AG08395 (cell line): Measurements from ENCODE around the gene RRP8.

Experiments used
- DNase-seq: peaks from one replicate; pipeline ENCODE4 v3.0.0; 2012; ENCODE audit warnings: mixed read lengths, low spot score

Gene RRP8

DNA sequence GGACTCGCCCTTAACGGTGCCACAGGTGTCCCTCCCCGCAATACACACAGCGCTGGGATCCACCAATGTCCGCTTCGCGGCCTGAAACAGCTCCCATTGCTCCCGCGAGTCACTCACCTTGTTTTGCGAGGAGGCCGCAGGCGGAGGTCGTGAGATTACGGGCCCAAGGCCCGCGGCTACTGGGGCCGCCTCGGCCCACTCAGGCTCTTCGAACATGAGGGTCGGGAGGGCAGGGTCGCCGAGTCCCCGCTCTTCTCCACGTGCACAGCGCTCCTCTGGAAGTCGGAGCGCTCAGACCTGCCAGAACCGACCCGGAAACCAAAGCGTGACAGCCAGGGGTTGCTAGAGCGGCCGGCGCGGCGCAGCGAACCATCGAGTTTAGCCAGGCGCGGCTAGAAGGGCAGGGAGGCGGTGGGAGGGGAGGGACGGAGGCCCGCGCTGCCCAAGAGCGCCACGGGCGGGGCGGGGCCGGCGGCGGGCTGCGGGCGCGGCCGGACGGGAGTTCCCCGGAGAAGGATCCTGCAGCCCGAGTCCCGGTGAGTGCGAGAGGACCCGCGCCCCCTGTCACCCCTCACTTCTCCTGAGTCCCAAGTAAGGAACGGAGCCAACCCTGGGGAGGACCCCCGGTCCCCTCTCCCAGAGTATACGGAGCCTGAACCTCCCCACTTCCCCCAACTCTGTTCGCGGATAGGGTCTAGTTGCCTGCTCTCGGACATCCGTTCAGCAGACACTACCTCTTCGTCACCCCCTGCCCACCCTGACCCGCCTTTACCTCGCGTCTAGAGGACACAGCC is at the start of gene RRP8, which contains the start of gene ILK:
RRP8 (minus strand) TSS at position 330 of the 794 bp plus-strand sequence; CDS start at position 216, 114 bp downstream.
ILK (plus strand) TSS at position 488 of the 794 bp plus-strand sequence. CDS start 498 bp downstream, outside the sequence.
- DNase-seq, result peak; percentile 94

DNA sequence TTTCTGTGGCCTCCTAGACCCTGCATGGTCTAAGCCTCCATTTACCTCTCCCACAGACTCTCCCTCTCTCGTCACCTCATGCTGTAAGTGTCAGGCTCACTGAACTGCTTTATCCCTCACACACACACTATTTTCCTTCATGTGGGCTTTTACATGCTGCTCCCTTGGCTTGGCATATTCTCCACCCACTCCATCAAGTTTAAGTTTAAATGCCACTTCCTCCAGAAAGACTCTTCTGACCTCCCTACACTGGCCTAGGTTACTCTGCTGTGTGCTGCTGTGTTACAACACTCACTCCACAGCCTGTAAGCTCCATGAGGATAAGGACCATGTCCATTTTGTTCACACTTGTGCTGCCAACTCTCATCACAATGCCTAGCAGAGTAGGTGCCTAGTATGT is 49.7 kb upstream of the RRP8 start:
- DNase-seq, result no peak

- no peak for DNase-seq
These were observed 48.8 kb upstream of the RRP8 start for GRCh38 chr11:6652182-6652581.

DNA sequence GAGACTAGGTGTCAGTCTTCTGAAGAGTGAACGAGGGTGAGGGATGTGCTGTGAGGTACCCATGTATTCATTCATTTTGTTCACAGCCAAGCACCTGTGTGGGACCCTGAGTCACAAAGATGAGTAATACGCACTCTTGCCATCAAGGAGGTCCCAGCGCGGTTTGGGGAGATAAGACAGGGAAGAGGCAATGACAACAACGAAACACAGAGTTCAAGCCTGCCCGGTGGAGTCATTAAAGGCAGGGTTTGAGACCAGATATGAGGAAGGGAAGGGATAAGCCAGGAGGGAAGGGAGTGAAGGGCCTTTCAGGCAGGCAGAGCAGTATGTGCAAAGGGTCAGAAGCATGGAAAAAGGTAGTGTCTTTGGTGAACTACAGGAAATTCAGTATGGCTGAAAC is 47.6 kb upstream of the RRP8 start:
- no peak for DNase-seq

DNA sequence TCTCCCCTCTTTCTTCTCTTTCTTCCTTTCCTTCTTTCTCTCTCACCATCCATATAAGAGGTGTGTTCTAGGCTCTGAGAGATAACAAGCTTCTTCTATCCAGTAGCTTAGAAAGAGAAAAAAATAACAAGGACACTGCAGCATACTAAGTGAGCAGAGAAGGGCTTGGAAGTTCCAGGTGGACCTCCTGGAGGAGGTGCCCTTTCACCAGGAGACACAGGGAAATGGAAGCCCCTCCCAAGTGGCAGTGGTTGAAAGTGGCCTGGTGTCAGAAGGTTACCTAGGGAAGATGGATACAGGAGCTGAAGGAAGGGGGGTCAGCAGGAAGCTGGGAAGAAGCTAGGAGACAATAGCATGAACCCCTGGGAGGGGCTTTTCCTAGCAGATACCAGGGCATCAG is 46.7 kb upstream of the RRP8 start:
- DNase-seq, result no peak

- DNase-seq, result no peak
These were observed 45.1 kb upstream of the RRP8 start for GRCh38 chr11:6648501-6648900.

DNA sequence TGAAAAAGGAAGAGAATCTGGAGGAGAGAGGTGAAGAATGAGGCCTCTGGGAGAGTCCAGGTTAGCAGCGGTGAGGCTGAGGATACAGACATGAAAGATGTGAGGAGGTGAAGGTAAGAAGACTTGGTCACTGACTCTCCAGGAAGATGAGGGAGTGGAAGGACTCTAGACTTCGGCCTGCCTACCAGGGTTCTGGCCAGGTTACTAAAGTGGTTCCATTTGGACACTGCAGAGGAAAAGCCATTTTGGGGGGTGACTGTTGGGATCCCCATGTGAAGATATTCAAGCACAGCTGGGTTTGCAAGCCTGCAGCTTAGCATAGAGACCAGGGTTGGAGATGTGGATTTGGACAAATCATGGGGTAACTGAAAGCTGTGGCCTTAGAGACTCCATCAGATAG is 44.4 kb upstream of the RRP8 start:
- no peak for DNase-seq

GRCh38 chr11:6646918-6647679 is 43.7 kb upstream of the RRP8 start:
- DNase-seq, result peak; percentile 58

DNA sequence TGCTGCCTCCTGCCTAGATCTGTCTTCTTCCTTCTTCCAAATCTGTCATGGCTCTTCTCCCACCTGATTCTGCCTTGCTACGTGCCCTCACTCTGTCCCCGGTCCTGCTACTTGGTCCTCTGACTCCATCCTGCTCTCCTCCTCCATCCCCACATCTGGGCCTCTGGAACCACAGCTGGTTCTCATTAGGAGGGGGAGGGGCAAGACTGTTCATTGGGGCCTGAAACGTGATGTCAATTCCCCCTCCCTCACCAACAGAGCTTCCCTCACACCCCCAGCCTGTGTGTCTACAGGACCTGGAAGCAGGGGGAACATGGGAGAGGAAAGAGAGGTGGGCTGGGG is 43.1 kb upstream of the RRP8 start:
- DNase-seq, result peak; percentile 67

DNA sequence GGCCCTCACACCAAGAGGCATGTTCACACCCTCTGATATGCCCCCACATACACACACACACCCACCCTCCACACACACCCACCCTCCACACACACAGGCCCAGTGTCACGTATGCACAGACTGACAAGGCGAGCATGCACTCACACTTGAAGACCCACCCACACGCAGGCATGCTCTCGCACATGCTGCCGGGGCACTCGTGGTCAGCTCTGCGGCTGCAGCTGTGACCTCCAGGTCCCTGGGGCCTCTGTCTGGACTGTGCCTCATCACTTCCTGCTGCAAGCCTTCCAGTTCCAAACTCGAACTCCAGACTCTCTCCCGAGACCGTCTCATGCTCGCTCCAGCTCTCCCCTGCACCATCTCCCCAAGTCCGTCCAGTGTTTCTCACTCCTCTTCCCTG is 42.7 kb upstream of the RRP8 start:
- peak; percentile 79 for DNase-seq

DNA sequence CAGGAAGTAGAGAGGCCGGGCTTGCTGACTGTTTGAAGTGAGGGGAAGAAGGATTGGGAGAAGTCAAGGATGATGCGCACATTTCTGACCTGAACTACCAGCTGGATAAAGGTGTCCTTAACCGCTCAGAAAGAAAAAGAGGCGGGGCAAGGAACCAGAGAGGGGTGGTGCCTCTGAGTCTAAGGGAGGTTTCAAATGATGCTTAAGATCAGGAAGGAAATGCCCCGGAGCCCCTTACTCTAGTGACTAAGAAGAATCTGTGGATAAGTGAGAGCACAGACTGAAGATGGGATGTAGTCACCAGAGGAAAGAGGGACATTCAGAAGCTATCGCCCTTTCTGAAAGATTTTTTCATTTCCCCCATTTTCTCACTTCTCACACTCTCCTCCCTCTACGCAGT is 39.5 kb upstream of the RRP8 start:
- no peak for DNase-seq

GRCh38 chr11:6640985-6641701 is 37.7 kb upstream of the RRP8 start:
- no peak for DNase-seq

DNA sequence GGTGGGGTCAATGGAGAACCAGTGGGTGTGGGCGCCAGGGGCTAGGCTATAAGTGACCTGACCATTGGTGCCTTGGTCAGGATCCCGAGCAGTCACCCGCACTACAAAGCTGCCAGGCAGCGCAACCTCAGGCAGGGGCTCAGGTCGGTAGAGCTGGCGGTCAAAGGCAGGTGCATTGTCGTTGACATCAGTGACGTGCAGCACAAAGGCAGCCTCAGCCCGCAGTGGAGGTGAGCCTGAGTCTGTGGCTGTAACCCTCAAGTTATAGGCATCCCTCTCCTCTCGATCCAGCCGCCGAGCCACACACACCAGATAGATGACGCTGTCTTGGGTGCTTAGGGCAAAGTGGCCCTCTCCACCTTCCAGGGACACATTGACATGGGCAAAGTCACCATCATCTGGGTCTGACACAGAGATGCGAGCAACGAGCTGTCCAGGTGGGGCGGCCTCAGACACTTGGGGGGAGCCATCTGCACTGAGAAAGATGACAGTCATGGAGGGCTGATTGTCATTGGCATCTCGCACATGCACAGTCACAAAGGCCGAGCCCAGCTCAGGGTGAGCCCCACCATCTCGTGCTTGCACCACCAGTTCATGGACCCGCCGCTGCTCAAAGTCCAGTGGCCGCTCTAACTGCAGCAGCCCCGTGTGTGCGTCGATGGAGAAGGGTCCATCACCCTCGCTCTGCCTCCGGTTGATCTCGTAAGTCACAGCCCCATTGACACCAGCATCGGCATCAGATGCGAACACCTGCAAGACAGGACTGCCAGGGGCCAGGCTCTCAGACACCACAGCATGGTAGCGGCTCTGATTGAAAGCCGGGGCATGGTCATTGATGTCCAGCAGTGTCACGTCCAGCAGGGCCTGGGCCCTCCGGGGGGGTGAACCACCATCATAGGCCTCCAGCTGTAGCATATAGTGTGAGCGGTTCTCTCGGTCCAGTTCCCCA is 36.9 kb upstream of the RRP8 start:
- DNase-seq, result no peak

DNA sequence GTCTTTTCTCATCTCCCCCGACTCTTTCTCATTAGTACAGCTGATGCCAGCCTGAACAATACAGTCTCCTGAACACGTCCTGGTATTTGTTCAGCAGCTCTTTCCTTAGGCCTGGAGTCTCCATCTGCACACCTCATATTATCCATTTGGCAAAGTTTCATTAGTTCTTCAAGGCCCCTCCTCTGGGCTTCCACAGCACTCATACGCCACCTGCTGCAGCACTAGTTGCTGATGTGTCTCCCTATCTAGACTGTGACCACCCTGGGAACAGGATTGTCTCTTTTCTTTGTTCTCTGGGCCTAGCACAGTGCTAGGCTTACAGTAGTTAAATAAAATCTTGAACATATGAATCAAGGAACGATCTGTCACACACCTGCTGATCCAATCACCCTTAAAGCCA is 35.0 kb upstream of the RRP8 start:
- DNase-seq, result no peak

DNA sequence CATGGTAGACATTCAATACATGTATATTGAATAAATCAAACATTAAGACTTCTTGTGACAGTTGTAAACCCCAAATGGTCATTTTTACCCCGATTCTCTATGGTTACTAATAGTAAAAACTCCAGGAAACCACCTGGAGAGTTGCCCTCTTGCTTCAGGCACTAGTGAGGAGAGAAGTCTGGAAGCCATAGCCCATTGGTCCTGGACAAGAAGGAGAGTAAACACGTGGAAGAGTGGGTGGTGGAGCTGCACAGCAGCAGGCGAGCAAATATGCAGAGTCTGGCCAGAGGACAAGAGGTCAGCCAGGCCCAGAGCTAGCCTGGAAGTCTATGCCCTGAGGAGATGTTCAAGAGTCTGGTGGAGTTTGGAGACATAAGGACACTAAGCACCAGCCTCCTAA is 34.5 kb upstream of the RRP8 start:
- peak; percentile 87 for DNase-seq

DNA sequence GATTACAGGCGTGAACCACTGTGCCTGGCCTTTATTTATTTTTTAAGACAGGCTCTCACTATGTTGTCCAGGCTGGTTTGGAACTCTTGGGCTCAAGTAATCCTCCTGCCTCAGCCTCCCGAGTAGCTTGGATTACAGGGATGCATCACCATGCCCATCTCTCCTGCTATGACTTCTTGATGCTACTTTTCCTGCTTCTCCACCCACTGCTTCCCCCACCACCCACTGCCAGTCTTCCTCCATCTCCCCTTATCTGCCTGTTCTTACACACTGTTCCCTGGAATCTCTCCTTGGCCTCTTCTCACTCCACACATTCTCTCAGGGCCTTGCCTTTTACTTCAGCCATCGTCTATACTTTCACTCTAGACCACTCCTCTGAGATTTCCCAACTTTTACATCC is 33.1 kb upstream of the RRP8 start:
- no peak for DNase-seq

DNA sequence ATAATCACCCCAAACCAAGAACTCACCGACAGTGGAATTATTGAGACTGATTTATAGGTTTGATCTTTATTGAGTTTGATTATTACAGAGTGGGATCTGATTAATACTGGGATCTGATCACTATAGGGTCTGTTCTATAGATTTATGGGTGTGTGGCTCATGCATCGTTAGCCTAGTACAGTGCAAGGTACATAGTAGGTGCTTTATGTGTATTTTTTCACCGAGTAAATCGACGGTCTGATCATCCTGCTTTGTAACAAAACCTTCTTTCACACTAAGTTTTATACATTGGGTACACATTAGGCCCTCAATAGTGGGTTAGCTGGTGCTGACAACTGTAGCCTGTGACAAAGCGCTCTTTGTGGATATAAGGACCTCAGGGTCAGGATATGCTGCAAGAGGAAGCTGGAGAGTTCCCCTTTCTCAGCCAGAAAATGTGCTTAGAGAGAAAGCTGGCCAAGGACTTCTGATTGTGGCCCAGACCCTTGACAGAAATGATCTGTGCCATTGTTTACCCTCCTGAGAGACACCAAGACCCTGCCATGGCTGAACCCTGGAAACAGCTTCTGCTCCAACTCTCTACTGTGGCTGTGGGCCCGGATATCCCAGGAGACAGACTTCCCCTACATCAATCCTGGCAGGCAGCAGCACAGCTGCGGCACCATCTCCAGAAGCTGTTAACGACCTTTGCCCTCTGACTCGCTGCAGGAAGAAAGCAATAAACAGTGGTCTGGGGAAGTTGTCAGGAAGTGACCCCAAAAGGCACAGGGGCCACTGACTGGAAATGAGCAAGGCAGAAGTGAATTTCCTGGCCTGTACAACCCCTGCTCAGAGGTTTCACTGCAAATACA is 31.9 kb upstream of the RRP8 start:
- peak; percentile 14 for DNase-seq

- DNase-seq, result no peak
These were observed 31.1 kb upstream of the RRP8 start for GRCh38 chr11:6634534-6634933.

GRCh38 chr11:6633422-6634408 is 30.3 kb upstream of the RRP8 start:
- no peak for DNase-seq
